HCT116 (cell line): ENCODE results near the gene SYNGR3. TPM values are rescaled to one million over a fixed set of nuclear protein-coding genes. Genes with fewer than 3 reads are reported as not detected.

Experiments used
- ATAC-seq: fragments of 200-7000 bp; cut with Tn5 transposase; 2 replicates; pipeline ENCODE4 v1.9.1; 2020; ENCODE audit warnings: mild to moderate bottlenecking, moderate library complexity
- BruUV-seq: library from RNA; stranded (reverse); fragments of 400-500 nt; replicated peaks from 2 replicates; lab custom pipeline; 2021; lab: Mats Ljungman, UMichigan
- CTCF ChIA-PET: fragments of 300-600 bp; sonication (Branson Sonifier 250); formaldehyde crosslinking; loops from one replicate; lab custom pipeline; 2021; ENCODE audit warnings: antibody characterized with exemption; lab: Charles Lee
- POLR2A ChIA-PET: fragments of 300-600, 350-600 bp; sonication (Branson Sonifier 250); formaldehyde crosslinking; loops from one replicate; lab custom pipeline; 2021; ENCODE audit warnings: antibody characterized with exemption; lab: Charles Lee
- RAD21 ChIA-PET, 2 experiments: fragments of 300-600 bp; sonication (Branson Sonifier 250); formaldehyde crosslinking; loops; one replicate each; lab custom pipeline; 2023; ENCODE audit warnings: low total read pairs in 2 of 2; ENCODE audit not compliant: uncharacterized antibody in 2 of 2, unreplicated experiment in 2 of 2, low non-redundant PET in 1 of 2; lab: Charles Lee
- DNase-seq: peaks from one replicate; pipeline ENCODE4 v3.0.0-alpha.2; 2010; ENCODE audit warnings: low read depth, low spot score
- H2AFZ ChIP-seq: fragments of 200-600 bp; shearing (Covaris generic), sonication (generic); 2 replicates; pipeline ENCODE4 v1.6.1; 2017; ENCODE audit warnings: low read depth, mixed run types, mixed read lengths, antibody characterized with exemption, low read length; ENCODE audit not compliant: poor library complexity, severe bottlenecking
- H3K27ac ChIP-seq: 2 replicates; pipeline ENCODE4 v1.5.1; 2012; ENCODE audit warnings: low read depth, low read length
- H3K27me3 ChIP-seq: fragments of 200-600 bp; sonication (generic); 2 replicates; pipeline ENCODE4 v1.6.1; 2016; ENCODE audit warnings: mixed run types, low read length, mixed read lengths; ENCODE audit not compliant: insufficient read depth
- H3K36me3 ChIP-seq, 2 experiments: fragments of 200-500 bp in 1 of 2; fragments of 200-600 bp in 1 of 2; sonication (Bioruptor generic) in 1 of 2; sonication (generic) in 1 of 2; 2 replicates each; pipeline versions ENCODE4 v1.5.1 to v1.6.1; 2014 to 2016; ENCODE audit warnings: low read length in 2 of 2, inconsistent platforms in 1 of 2, mixed read lengths in 1 of 2, mixed run types in 1 of 2; ENCODE audit not compliant: insufficient read depth in 2 of 2, control insufficient read depth in 1 of 2
- H3K4me1 ChIP-seq, 2 experiments: fragments of 200-600 bp in 1 of 2; sonication (generic) in 1 of 2; 2 replicates each; pipeline versions ENCODE4 v1.5.1 to v1.6.1; 2012 to 2017; ENCODE audit warnings: low read length in 2 of 2, inconsistent platforms in 1 of 2, mild to moderate bottlenecking in 1 of 2, mixed read lengths in 1 of 2, mixed run types in 1 of 2, moderate library complexity in 1 of 2; ENCODE audit not compliant: insufficient read depth in 2 of 2, control insufficient read depth in 1 of 2
- H3K4me2 ChIP-seq: fragments of 200-600 bp; sonication (generic); 2 replicates; pipeline ENCODE4 v1.6.1; 2017; ENCODE audit warnings: mixed run types, low read length, mixed read lengths
- H3K4me3 ChIP-seq, 2 experiments: fragments of 200-600 bp in 1 of 2; sonication (generic) in 1 of 2; replicated peaks in 1 of 2; 2 replicates each; pipeline ENCODE4 v1.5.1; 2011 to 2016; ENCODE audit warnings: low read length in 2 of 2, control low read depth in 1 of 2, low read depth in 1 of 2, mild to moderate bottlenecking in 1 of 2, mixed read lengths in 1 of 2, mixed run types in 1 of 2
- H3K79me2 ChIP-seq: fragments of 200-600 bp; sonication (generic); 2 replicates; pipeline ENCODE4 v1.6.1; 2017; ENCODE audit warnings: mild to moderate bottlenecking, mixed run types, low read length, moderate library complexity, mixed read lengths; ENCODE audit not compliant: insufficient read depth
- H3K9ac ChIP-seq: fragments of 200-600 bp; sonication (generic); 2 replicates; pipeline ENCODE4 v1.6.1; 2016; ENCODE audit warnings: low read length, mixed read lengths
- H3K9me2 ChIP-seq: fragments of 200-600 bp; sonication (generic), shearing (Covaris generic); 2 replicates; pipeline ENCODE4 v1.6.1; 2017; ENCODE audit warnings: mixed run types, mild to moderate bottlenecking, moderate library complexity; ENCODE audit not compliant: insufficient read depth
- H3K9me3 ChIP-seq, 2 experiments: fragments of 200-500 bp in 1 of 2; fragments of 200-600 bp in 1 of 2; sonication (Bioruptor generic) in 1 of 2; sonication (generic) in 1 of 2; 2 replicates each; pipeline ENCODE4 v1.6.1; 2014 to 2017; ENCODE audit warnings: low read length in 2 of 2, mixed read lengths in 2 of 2, inconsistent platforms in 1 of 2, low read depth in 1 of 2, mild to moderate bottlenecking in 1 of 2, mixed run types in 1 of 2, moderate library complexity in 1 of 2; ENCODE audit not compliant: control insufficient read depth in 1 of 2, insufficient read depth in 1 of 2
- H4K20me1 ChIP-seq: fragments of 200-600 bp; sonication (generic), shearing (Covaris generic); 2 replicates; pipeline ENCODE4 v1.6.1; 2017; ENCODE audit warnings: mixed run types, mild to moderate bottlenecking, moderate library complexity; ENCODE audit not compliant: insufficient read depth
- CBX3 ChIP-seq: IDR thresholded peaks from 2 replicates; pipeline ENCODE4 v1.6.1; 2012; ENCODE audit warnings: low read depth
- CEBPB ChIP-seq: IDR thresholded peaks from 2 replicates; pipeline ENCODE4 v1.6.1; 2012; ENCODE audit warnings: low read depth
- EGR1 ChIP-seq: IDR thresholded peaks from 2 replicates; pipeline ENCODE4 v1.6.1; 2012; ENCODE audit warnings: low read depth
- ELF1 ChIP-seq: IDR thresholded peaks from 2 replicates; pipeline ENCODE4 v1.6.1; 2012; ENCODE audit warnings: low read depth, borderline replicate concordance
- EZH2phosphoT487 ChIP-seq: fragments of 200-600 bp; IDR thresholded peaks from 2 replicates; pipeline ENCODE4 v1.6.1; 2018; ENCODE audit warnings: antibody characterized with exemption, borderline replicate concordance
- FOSL1 ChIP-seq: IDR thresholded peaks from 2 replicates; pipeline ENCODE4 v1.6.1; 2012; ENCODE audit warnings: low read depth
- POLR2A ChIP-seq: IDR thresholded peaks from 2 replicates; pipeline ENCODE4 v1.7.0; 2011; ENCODE audit warnings: borderline replicate concordance; ENCODE audit not compliant: insufficient read depth, insufficient read length; ENCODE audit errors: extremely low read depth
- RAD21 ChIP-seq: IDR thresholded peaks from 2 replicates; pipeline ENCODE4 v1.6.1; 2012; ENCODE audit warnings: low read depth, mild to moderate bottlenecking
- SIN3A ChIP-seq: IDR thresholded peaks from 2 replicates; pipeline ENCODE4 v1.6.1; 2012; ENCODE audit warnings: low read depth
- SP1 ChIP-seq: IDR thresholded peaks from 2 replicates; pipeline ENCODE4 v1.6.1; 2012; ENCODE audit warnings: low read depth
- SRF ChIP-seq: IDR thresholded peaks from 2 replicates; pipeline ENCODE4 v1.6.1; 2012; ENCODE audit warnings: low read depth
- YY1 ChIP-seq: IDR thresholded peaks from 2 replicates; pipeline ENCODE4 v1.6.1; 2011; ENCODE audit warnings: low read length, low read depth, moderate library complexity, mild to moderate bottlenecking; ENCODE audit not compliant: insufficient replicate concordance; ENCODE audit errors: extremely low read depth
- intact Hi-C: fragments of 100-400 bp; cut with micrococcal nuclease; formaldehyde crosslinking; loops from 2 replicates; pipeline ENCODE4 v1.10.0; 2022
- total RNA-seq: library from RNA; stranded (reverse); gene quantifications from one replicate; pipeline ENCODE4 v1.2.1, GENCODE V29; 2021; ENCODE audit not compliant: unreplicated experiment
- TF ChIP-seq, protein P1 (sequence below): IDR thresholded peaks from 2 replicates; pipeline ENCODE4 v1.6.1; 2012
- TF ChIP-seq, protein P2 (sequence below): IDR thresholded peaks from 2 replicates; pipeline ENCODE4 v1.6.1; 2012; ENCODE audit warnings: low read depth

The SYNGR3 gene
- total RNA-seq, 1 experiment from 2014 or later = 11.5 TPM

DNA sequence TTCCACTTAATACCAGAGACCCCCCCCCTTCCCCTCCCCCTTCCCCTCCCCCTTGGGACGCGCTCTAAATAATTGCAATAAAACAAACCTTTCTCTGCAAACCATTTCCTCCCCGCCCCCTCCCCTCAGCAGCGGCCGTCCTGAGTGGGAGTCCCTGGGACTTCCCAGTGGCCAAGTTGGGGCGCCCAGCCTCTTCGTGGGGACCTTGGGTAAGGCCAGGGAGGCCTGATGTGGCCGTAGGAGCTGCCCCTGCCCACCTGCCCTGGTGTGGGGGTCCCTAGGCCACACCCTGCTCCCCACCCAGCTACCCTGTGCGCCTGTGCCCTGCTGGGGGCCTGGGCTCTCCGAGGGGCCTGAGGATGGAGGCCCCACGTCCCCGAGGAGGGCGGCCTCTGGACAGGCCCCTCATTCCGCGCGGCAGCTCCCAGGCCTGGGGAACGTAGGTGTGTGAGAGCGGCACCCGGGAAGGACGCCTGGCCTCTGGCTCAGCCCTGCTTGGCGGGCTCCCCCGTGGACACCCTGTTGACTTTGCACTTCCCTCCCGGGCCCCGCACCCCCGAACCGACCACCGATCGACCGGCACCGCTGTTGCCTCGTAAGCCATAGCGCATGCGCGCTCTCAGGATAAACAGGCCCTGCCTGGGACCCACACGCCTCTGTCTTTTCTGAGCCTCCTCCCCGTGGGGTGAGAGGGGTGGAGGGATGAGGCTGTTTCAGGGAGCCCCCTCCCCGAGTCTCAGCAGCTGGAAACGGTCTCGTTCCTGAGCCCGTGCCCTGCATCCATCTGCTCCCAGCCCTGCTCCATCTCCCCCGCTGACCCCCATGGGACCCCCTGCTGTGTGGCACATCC lies 48.8 kb downstream of the SYNGR3 start:
- CTCF ChIA-PET = no interaction called here
- RAD21 ChIA-PET = no interaction called here
- no peaks in the 10 kb centered on the region for H3K9me3 ChIP-seq
- H4K20me1 ChIP-seq = no peaks in the 10 kb centered on the region
- no peaks in the 10 kb centered on the region for H3K9me2 ChIP-seq
- no TSS peak for BruUV-seq
- no peaks in the 10 kb centered on the region for H3K27me3 ChIP-seq
- peaks cover 5 to 36% of the 10 kb centered on the region in 2 experiments; a peak in 2 of 4 replicates for H3K4me1 ChIP-seq
- no peak overlapping the region for H3K9ac ChIP-seq
- POLR2A ChIA-PET = no interaction called here
- DNase-seq = no peak
- intact Hi-C loops = no loop called here
- H3K4me3 ChIP-seq = no peak overlapping the region
- no peak overlapping the region for H2AFZ ChIP-seq
- no peaks in the 10 kb centered on the region for H3K79me2 ChIP-seq
- no peaks in the 10 kb centered on the region for H3K36me3 ChIP-seq
- TF ChIP-seq, protein P1, sequence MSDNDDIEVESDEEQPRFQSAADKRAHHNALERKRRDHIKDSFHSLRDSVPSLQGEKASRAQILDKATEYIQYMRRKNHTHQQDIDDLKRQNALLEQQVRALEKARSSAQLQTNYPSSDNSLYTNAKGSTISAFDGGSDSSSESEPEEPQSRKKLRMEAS = no peak
- TF ChIP-seq EGR1 = no peak
- TF ChIP-seq, protein P2, sequence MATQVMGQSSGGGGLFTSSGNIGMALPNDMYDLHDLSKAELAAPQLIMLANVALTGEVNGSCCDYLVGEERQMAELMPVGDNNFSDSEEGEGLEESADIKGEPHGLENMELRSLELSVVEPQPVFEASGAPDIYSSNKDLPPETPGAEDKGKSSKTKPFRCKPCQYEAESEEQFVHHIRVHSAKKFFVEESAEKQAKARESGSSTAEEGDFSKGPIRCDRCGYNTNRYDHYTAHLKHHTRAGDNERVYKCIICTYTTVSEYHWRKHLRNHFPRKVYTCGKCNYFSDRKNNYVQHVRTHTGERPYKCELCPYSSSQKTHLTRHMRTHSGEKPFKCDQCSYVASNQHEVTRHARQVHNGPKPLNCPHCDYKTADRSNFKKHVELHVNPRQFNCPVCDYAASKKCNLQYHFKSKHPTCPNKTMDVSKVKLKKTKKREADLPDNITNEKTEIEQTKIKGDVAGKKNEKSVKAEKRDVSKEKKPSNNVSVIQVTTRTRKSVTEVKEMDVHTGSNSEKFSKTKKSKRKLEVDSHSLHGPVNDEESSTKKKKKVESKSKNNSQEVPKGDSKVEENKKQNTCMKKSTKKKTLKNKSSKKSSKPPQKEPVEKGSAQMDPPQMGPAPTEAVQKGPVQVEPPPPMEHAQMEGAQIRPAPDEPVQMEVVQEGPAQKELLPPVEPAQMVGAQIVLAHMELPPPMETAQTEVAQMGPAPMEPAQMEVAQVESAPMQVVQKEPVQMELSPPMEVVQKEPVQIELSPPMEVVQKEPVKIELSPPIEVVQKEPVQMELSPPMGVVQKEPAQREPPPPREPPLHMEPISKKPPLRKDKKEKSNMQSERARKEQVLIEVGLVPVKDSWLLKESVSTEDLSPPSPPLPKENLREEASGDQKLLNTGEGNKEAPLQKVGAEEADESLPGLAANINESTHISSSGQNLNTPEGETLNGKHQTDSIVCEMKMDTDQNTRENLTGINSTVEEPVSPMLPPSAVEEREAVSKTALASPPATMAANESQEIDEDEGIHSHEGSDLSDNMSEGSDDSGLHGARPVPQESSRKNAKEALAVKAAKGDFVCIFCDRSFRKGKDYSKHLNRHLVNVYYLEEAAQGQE = no peak
- TF ChIP-seq SP1 = no peak
- no peak for TF ChIP-seq CBX3
- no peak for TF ChIP-seq EZH2phosphoT487
- no peak for TF ChIP-seq RAD21
- TF ChIP-seq POLR2A = no peak
- TF ChIP-seq SRF = no peak
- no peak for TF ChIP-seq YY1
- no peak for TF ChIP-seq FOSL1
- no peak for TF ChIP-seq SIN3A
- TF ChIP-seq CEBPB = no peak
- no peak for TF ChIP-seq ELF1
- no peak for ATAC-seq
- no peak overlapping the region for H3K4me2 ChIP-seq
- no peak overlapping the region; the same call in 1 of the 2 replicates for H3K27ac ChIP-seq
